ENCODE results near the gene TRA2A.
A peak's percentile ranks its signal among the peaks of the same experiment; 100 is the strongest.

Gene TRA2A

DNA sequence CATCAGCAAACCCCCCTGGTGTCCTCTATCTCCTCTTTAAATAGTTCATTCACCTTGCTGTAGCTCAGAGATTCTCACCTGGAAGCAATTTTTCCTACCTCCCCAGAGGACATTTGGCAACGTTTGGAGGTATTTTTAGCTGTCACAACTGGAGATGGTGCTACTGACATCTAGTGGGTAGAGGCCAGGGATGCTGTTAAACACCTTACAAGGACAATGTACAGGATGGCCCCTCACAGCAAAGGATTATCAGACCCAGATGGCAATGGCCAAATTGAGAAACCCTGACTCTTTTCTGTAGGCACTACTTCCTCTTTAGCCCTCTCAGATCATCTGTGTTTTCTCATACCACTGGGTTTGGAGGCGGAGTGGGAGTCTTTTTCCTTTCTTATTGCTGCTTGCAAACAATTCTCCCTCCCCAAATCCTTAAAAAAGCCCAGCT lies 13.2 kb upstream of the TRA2A start:
- in situ Hi-C loops (cut with MboI; ENCODE audit: low sequenced_read_pairs, unreplicated experiment): loop anchor here (10.0 kb wide), 1 partner anchor 270 kb away; no protein-coding TSS in a partner anchor

DNA sequence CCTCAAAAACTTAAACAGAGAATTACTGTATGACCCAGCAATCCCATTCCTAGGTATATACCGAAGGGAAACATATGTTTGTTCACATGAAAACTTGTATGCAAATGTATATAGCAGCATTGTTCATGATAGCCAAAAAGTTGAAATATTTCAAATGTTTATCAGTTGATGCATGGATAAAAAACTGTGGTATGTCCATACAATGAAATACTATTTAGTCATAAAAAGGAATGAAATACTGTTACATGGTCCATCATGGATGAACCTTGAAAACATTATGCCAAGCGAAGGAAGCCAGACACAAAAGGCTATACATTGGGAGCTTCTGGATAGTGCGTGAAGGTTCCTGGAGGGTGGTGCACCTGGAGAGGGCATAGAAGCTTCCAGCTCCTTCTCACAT lies 11.0 kb upstream of the TRA2A start:
- in situ Hi-C loops (cut with MboI; ENCODE audit: low sequenced_read_pairs, unreplicated experiment): loop anchor here (10.0 kb wide), 1 partner anchor 268 kb away; no protein-coding TSS in a partner anchor
- TF ChIP-seq, protein P1, sequence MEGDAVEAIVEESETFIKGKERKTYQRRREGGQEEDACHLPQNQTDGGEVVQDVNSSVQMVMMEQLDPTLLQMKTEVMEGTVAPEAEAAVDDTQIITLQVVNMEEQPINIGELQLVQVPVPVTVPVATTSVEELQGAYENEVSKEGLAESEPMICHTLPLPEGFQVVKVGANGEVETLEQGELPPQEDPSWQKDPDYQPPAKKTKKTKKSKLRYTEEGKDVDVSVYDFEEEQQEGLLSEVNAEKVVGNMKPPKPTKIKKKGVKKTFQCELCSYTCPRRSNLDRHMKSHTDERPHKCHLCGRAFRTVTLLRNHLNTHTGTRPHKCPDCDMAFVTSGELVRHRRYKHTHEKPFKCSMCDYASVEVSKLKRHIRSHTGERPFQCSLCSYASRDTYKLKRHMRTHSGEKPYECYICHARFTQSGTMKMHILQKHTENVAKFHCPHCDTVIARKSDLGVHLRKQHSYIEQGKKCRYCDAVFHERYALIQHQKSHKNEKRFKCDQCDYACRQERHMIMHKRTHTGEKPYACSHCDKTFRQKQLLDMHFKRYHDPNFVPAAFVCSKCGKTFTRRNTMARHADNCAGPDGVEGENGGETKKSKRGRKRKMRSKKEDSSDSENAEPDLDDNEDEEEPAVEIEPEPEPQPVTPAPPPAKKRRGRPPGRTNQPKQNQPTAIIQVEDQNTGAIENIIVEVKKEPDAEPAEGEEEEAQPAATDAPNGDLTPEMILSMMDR (IDR thresholded peaks at IDR 0.05; ENCODE audit: borderline replicate concordance, control extremely low read depth, extremely low read depth, insufficient read depth, missing control alignments): no peak
- no peak for DNase-seq (ENCODE audit: low spot score)

More for the DNA sequence above, 13.2 kb upstream of the TRA2A start:
- TF ChIP-seq, protein P1 (IDR thresholded peaks at IDR 0.05; ENCODE audit: borderline replicate concordance, control extremely low read depth, extremely low read depth, insufficient read depth, missing control alignments): peak; percentile 48
- peak; percentile 45 for DNase-seq (ENCODE audit: low spot score)

DNA sequence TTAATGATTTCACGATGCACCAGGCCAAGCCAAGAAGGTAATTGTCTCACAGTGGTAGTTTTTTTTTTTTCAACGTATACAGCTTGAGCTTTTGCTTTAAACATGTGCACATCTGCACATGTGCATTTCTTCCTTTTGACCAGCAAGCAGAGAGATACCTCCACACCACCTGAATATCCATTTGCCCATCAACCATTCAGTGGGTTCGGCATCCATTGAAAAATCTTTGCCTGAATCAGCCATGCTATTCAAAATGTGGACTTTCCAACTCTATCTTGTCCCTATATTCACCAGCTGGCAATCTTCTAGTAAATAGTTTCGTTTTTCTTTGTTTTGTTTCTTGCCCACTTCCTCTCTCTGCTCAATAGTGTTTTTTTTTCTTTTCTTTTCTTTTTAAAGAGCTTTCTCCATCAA lies 7.7 kb upstream of the TRA2A start:
- DNase-seq (ENCODE audit: low spot score): peak; percentile 43
- in situ Hi-C loops (cut with MboI; ENCODE audit: low sequenced_read_pairs, unreplicated experiment): no loop called here
- TF ChIP-seq, protein P1 (IDR thresholded peaks at IDR 0.05; ENCODE audit: borderline replicate concordance, control extremely low read depth, extremely low read depth, insufficient read depth, missing control alignments): no peak

DNA sequence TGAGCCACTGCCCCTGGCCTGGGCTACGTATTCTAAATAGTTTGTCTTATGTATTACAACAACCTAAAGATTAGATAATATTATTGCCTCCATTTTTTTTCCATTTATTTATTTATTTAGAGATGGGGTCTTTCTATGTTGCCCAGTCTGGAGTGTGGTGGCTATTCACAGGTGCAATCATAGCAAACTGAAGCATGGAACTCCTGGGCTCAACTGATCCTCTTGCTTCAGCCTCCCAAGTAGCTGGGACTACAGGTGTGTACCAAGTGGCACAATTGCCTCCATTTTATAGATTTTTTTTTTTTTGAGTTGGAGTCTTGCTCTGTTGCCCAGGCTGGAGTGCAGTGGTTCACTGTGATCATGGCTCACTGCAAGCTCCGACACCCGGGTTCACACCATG lies 6.5 kb upstream of the TRA2A start:
- TF ChIP-seq, protein P1 (IDR thresholded peaks at IDR 0.05; ENCODE audit: borderline replicate concordance, control extremely low read depth, extremely low read depth, insufficient read depth, missing control alignments): no peak
- in situ Hi-C loops (cut with MboI; ENCODE audit: low sequenced_read_pairs, unreplicated experiment): no loop called here
- no peak for DNase-seq (ENCODE audit: low spot score)

DNA sequence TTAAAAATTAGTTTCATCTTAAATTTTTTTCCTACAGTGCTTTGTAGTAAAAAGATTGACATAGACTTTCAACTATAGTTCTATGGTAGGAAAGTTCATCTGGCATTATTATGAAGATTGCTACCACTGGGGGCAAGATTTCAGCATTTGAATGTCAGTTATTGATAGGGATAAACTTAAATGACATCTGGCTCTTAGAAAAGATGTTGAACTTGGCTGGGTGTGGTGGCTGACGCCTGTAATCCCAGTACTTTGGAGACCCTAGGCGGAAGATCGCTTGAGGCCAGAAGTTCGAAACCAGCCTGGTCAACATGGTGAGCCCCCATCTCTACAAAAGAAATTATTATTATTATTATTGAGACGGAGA lies 1.4 kb upstream of the TRA2A start:
- no peak for DNase-seq (ENCODE audit: low spot score)
- in situ Hi-C loops (cut with MboI; ENCODE audit: low sequenced_read_pairs, unreplicated experiment): no loop called here
- TF ChIP-seq, protein P1 (IDR thresholded peaks at IDR 0.05; ENCODE audit: borderline replicate concordance, control extremely low read depth, extremely low read depth, insufficient read depth, missing control alignments): no peak

DNA sequence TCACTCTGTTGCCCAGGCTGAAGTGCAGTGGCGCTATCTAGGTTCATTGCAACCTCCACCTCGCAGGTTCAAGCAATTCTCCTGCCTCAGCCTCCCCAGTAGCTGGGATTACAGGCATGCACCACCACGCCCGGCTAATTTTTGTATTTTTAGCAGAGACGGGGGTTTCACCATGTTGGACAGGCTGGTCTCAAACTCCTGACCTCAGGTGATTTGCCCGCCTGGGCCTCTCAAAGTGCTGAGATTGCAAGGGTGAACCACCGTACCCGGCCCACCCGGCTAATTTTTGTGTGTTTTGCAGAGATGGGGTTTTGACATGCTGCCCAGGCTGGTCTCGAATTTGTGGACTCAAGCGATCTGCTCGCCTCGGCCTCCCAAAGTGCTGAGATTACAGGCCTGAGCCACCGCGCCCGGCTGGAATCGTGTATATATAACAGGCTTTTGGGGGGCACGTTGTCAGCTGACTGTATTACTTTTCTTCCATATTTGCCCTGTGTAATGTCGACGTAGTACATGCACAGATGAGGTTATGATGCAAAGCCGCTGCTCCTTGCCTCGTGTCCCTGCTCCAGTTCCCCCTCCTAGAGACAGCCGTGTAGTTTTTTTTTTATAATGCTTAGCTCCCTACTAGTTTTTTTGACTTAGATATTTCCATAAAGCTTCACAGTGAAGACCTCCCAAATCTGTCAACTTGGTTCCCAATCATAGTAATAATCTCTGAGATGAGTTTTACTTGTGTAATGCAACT lies 883 bp upstream of the TRA2A start:
- no peak for DNase-seq (ENCODE audit: low spot score)
- in situ Hi-C loops (cut with MboI; ENCODE audit: low sequenced_read_pairs, unreplicated experiment): no loop called here
- TF ChIP-seq, protein P1 (IDR thresholded peaks at IDR 0.05; ENCODE audit: borderline replicate concordance, control extremely low read depth, extremely low read depth, insufficient read depth, missing control alignments): no peak
